NCI-H1417 treated with DMSO at 0.1 percent for 48 hours (cell line): ENCODE measurements around the gene ZNHIT2.

Experiments
- DNase-seq: peaks from one replicate; lab custom pipeline; 2025; lab: John Stamatoyannopoulos, UW

ZNHIT2 gene

DNA sequence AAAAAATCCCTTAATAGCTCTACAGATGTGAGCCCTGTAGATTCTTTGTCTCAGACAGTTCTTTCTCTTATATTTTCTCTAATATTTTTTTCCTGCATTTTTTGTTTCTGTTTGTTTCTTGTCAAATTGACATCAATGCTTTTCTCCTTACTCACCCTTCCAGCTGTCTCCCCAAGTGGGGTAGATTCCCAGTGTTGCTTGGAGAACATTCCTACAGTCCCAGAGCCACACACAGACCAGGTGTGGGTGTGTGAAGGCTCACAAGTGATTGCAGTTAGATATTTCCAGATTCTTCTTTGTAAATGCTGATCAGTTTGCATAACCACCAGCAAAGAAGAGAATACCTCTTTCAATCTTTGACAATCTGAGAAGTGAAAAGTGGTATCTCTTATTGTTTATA lies 14.0 kb downstream of the ZNHIT2 start:
- DNase-seq, result no peak

DNA sequence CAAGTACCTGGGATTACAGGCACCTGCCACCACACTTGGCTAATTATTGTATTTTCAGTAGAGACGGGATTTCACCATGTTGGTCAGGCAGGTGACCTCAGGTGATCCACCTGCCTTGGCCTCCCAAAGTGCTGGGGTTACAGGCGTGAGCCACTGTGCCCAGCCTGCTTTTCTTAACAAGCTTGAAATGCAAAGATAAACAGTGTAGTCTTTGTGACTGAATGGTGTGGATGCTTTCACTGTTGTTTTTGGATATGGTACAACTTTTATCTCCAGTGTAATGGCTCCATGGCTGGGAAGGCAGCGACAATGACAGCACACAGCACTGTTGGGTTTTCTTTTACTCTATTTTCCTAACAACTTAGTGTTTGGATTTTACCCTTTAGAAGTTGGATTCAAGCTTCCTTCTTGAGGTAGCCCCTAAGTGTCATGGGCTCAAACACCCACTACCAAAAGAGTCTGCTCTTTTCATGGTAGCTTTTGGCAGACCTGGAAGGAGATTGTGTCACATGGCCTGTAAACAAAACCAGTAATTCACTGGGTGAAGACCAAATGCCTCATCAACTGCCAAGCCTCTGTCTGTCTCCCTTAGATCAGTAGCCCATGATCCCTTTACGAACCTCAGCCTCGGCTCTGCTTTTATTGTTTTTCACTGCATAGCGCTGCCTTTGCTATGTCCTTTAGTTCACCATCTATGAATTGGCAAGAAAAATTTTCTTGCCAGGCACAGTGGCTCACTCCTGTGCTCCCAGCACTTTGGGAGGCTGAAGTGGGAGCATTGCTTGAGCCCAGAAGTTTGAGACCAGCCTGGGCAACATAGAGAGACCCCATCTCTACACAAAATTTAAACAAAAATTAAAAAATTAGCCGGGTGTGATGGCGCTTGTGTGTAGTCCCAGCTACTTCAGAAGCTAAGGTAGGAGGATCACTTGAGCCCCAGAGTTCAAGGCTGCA lies 15.1 kb downstream of the ZNHIT2 start:
- no peak for DNase-seq

DNA sequence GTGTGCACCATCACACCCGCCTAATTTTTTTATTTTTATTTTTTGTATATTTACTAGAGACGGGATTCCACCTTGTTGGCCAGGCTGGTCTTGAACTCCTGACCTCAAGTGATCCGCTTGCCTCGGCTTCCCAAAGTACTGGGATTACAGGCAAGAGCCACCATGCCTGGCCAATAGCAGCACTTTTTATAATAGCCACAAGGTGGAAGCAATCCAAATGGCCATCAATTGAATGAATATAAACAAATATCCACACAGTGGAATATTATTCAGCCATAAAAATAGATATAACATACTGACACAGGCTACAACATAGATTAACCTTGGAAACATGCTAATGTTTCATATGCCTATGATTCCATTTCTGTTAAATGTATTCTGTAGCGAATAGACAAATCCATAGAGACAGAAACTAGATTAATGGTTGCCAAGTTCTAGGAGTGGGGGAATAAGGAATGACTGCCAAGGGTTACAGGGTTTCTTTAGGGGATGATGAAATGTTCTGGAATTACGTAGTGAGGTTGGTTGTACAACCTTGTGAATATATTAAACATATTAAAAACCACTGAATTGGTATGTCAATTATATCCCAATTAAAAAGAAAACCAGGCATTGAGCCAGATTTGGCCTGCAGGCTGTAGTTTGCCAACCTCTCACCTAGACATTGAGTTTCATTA lies 16.7 kb downstream of the ZNHIT2 start:
- DNase-seq, result no peak

DNA sequence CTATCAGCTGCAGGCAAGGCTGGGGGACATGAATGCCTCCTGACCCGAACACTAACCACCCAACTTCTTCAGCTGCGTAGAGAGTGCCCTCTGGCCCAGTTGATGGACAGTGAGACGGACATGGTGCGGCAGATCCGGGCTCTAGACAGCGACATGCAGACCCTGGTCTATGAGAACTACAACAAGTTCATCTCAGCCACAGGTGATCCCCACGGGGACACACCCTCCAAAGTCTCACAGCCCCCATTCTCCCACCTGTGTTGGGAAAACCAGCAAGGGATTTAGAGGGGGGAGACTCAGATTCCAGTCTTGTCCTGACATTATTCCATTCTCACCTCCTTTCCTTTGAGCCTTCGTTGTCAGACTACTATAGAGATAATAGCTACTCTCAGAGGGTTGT lies 20.6 kb downstream of the ZNHIT2 start:
- no peak for DNase-seq

DNA sequence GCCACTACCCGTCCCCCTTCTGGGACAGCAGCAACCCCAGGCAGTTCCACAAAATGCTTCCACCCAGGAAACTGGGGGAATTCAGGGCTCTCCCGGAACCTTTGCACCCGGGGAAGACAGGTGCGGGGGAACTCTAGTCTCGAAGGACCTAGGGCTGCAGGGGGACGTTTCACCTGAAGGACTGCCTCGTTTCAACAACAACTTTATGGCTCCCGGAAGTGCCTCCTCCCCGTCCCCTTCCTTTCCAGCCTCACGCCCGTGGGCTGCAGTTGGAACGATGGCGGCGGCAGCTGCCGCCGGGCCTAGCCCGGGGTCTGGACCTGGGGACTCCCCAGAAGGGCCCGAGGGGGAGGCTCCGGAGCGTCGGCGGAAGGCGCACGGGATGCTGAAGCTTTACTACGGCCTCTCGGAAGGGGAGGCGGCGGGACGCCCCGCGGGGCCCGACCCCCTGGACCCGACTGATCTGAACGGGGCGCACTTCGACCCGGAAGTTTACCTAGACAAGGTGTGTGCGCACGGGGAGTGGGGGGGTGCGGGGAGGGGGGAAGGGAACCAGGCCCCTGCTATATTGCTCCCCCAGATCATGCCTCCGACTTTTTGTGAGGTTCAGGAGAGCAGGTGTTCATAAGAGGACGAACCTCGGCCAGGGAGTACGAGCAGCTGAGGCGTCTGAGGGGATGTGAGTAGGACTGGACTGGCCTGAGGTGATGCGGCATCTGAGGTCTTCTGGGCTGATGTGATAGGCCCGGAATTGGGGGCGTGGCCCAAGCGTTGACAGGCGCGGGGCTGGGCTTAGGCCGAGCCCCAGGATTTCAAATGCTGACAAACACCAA lies 21.3 kb downstream of the ZNHIT2 start, which contains the start of gene VPS51:
TSS of gene VPS51 (plus strand) at position 241 of the 833 bp plus-strand sequence. CDS start at position 278, 37 bp downstream.
- DNase-seq, result peak; percentile 47

DNA sequence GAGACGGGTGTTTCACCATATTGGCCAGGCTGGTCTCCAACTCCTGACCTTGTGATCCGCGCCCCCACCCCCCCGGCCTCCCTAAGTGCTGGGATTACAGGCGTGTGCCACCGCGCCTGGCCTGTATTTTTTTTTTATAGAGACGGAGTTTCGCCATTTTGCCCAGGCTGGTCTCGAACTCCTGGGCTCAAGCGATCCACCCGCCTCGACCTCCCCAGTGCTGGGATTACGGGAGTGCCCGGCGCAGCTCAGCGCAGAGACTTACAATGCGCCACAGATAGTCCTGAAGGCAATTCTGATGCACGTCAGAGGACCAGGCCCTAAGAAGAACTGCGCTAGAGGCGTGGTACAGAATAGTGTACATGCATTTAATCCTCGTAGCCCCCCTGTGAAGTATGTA lies 22.1 kb downstream of the ZNHIT2 start:
- no peak for DNase-seq

DNA sequence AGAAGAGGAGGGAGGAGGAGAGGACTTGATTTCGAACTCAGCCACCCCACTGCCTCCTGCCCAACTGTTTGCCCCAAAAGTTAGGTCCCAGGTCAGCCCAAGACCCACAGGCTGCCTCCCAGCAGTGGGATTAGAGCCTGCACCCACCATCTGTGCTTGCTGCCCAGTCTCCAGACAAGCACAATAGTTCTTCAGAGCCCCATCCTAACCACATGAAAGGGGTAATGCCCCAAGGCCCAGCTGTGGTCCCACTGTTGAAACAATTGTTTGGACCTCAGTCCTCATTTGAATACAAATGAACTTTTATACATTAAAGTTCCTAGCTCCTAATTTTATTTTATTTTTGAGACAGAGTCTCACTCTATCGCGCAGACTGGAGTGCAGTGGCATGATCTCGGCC lies 26.9 kb downstream of the ZNHIT2 start:
- no peak for DNase-seq

DNA sequence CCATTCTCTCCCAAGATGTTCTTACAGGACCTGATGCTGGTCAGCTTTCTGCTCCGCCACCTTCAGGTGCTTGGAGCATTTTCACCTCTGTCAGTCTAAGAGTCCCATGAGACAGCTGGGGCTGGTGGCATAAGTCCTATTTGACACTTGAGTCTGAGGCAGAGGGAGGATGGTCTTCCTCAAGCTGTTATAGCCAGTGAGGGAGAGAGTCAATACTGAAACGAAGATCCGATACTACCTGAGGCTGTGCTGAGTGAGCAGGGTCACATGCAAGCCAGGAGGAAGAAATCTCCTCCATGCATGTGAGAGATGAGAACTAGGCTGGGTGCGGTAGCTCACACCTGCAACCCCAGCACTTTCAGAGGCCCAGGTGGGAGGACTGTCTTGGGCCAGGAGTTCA lies 27.9 kb downstream of the ZNHIT2 start:
- DNase-seq, result no peak

DNA sequence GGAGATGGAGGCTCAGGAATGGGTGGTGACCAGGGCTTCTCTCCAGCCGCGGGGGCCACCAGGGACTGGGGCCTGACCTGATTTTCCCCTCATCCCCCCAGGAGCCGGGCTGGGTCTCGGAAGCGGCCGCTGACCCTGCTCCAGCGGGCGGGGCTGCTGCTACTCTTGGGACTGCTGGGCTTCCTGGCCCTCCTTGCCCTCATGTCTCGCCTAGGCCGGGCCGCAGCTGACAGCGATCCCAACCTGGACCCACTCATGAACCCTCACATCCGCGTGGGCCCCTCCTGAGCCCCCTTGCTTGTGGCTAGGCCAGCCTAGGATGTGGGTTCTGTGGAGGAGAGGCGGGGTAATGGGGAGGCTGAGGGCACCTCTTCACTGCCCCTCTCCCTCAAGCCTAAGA lies 29.7 kb downstream of the ZNHIT2 start:
- DNase-seq, result no peak

DNA sequence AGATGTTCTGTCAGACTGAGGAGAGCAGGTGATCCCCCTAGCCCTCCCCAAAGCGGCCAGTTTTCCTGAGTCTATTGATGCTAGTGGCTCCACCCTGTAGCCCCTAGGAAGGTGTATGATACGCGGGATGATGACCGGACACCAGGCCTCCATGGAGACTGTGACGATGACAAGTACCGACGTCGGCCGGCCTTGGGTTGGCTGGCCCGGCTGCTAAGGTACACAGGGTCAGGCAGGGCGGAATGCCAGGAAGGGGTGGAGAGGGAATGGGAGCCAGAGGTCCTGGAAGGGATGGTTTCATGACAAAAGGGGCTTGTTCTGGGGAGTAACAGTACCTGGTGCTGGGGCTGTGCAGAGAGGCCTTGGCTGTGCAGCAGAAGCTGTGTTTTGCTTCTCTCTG lies 30.3 kb downstream of the ZNHIT2 start:
- DNase-seq, result no peak

DNA sequence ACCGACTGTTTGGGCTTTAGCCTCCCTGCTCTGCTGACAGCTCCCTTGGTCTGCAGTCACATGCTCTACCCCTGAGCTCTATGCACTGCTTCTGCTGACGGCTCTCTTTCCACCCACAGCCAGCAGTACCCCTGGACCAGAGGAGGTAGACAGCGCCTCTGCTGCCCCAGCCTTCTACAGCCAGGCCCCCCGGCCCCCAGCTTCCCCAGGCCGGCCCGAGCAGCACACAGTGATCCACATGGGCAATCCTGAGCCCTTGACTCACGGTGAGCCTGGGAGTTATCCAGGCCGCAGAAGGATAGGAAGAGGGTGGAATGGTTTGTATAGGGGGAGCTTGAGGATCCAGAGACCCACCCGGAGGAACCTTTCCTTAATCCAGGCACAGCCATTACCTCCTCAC lies 30.7 kb downstream of the ZNHIT2 start:
- no peak for DNase-seq

DNA sequence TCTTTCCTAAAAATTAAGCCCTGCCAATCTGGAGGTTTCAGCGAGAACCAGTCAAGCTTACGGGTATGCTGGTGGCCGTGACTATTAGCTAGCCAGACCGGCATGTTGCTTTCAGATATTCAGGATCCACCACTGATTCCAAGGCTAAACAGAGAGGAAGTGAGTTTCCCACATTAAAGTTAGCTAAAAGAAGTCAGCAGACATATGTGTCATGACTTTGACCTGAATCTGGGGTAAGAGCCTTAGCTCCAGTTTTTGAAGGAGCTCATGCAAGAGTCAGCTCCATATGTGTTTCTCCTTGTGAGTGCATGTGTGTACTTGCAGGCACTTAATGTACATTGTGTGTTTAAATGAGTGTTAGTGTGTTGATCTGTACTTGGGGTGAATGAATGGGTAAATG lies 32.1 kb downstream of the ZNHIT2 start:
- no peak for DNase-seq

DNA sequence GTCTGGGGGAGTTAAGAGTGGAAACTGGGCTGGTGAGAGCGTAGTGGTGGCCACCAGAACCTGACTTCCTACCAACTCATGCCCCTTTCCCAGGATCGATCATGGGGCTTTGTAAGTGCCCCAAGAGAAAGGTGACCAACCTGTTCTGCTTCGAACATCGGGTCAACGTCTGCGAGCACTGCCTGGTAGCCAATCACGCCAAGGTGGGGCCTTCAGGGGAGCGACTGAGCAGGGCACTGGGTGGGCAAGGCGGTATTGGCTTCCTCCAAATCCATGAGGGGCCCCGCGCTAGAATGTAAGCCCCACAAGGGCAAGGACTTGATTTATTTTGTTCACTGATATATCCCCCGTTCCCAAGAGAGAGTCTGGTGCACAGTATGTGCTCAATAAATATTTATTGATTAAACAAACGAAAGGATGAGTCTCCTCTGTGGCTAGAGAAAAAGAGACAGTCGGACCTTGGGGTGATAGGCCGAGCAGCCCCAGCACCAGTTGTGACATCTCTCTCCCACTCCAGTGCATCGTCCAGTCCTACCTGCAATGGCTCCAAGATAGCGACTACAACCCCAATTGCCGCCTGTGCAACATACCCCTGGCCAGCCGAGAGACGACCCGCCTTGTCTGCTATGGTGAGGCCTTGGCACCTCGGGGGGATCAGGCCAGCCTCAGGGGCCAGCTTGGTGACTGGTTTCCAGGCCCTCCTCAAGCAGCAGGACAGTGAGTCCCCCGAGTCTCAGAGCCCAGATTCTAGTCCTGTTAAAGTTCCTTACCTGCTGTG lies 32.7 kb downstream of the ZNHIT2 start:
- no peak for DNase-seq

DNA sequence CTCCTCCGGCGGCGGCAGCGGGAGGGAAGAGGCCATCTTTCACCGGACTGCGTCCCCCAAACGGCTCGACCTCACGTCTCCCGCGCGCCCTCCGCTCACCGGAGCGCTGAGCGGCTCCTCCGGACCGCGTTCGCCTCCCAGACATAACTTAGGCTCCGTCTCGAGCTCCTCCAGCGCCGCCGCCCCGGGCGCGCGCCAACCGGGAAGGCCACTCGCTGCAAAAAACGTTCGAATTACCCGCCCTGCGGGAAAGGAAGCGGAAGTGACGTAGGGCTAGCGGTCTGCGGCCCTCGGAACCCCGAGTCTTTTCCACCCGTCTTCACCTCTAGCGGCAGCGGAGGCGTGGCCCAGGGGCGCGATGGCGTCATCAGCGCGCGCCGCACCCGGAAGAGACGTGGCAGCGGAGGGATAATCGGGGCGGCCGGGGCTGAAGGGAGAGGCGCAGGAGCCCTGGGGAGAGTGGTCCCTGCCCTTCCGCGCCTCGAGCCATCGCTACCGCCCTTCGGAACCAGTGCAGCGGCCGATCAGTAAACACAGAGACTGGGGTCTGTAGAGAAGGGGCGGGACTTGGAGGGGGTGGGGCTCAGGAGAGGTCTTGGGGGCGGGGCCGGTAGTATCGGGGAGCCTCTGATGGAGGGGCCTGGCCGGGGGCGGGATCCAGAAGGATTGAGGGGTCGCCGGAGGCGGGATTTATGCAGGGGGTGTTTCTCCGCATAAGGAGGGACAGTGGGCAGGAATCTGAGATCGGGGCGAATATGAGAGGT lies 33.5 kb downstream of the ZNHIT2 start, which contains the start of the genes CDCA5 and ZFPL1:
TSS of gene CDCA5 (minus strand) at position 207 of the 764 bp plus-strand sequence. CDS start at position 145, 62 bp downstream.
TSS of gene ZFPL1 (plus strand) at position 389 of the 764 bp plus-strand sequence. CDS start 477 bp downstream, outside the sequence.
- peak; percentile 82 for DNase-seq

DNA sequence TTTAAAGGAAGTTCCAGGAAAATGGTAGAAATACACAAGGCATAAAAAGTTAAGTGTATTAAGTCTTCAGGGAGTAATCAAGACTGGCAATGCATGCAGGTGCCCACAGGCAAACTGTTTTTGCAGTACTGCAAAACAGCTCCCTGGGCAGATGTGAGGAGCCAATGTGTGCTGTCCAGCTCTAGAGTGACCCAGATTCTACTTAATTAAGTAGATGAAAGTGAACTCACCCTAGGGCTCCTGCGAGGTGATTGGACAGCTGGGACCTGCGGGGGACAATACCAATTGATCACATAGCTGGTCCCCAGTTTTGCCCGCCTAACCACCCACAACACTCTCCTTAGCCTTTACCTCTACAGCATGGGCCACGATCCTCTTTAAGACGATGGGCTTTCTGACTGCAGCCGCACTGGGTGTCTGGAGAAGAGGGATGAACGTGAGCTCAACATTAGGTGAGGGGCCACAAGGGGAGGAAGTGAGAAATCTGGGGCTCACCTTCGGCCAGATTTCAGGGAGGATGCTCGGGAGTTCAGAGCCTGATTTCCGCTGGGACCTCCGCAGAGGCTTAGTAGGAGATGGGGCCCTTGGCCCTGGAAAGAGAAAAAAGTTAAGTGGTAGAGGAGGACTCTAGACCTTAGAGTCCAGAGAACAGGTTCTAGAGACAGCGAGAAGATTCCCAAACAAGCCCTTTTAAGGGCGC lies 34.2 kb downstream of the ZNHIT2 start:
- DNase-seq, result no peak

DNA sequence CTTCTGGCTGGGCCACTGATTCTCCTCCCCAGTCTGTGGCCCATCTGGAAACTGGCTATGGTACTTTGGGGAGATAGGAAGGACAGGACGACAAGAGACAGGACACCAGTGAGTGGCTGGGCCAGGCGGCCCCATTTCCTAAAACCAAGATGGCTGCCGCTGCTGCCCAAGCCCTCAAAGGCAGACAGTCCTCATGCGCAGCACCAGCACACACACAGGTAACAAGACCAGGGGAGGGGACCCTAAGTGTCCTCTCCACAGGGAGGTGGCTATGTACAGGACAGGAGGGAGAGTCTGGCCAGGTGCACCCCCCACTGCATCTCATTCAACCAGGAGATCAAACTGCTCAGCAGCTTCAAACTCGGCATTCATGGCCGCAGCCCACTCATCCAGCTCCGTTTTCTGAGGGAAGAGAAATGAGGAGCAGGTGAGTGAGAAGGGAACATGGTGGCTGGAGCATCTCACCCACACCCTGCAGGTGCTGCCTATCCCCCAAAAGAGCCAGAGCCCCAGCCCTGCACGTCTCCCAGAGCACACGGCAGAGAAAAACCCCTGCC lies 38.6 kb downstream of the ZNHIT2 start:
- DNase-seq, result no peak

DNA sequence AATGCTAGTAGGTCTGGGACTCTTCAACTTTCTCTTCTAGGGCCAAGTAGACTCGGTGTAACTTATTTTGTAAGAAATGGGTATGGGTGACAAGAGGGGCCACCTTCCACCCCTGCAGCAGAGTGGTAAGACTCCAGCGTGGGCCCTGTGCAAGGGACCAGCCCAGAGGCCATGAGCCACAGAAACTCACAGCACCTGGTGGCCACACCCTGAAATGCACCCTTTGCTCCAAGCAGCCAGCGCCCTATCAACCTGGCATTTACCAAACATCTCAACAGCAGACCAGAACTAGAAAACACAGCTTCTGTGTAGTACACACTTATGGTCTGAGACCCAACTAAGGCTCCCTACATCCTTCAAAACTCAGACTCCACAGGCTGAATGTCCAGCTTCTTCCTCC lies 39.4 kb downstream of the ZNHIT2 start:
- DNase-seq, result no peak

DNA sequence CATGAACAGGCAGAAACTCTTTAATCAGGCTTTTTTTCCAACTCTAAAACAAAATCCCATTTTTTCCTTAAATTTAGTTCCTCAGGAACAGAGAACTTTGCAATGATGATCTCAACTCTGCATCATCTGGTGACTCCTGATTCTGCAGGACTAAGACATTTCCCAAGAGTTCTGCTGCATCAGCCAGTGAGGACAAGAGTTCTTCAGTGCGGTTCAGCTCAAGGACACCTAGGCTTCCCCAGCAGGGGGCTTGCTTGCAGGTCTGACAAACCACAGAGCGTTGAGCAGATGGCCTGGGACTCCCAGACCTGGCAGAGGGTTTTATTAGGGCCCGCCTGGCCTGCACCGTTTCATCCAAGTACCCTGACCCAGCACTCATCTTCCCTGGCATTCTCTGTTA lies 40.0 kb downstream of the ZNHIT2 start:
- DNase-seq, result no peak

DNA sequence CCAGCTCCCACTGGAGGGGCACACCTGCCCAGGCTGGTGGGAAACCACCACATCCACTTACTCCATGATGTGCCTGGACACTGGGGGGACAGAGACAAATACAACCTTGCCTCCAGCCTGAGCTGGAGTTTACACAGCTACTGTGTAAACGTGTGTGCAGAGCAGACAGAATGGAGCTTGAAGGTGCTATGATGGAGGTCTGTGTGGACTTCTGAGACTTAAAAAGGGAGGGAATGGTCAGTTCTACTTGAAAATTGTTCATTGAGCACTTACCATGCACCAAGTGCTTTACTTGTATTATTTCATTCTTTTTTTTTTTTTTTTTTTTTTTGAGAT lies 44.9 kb downstream of the ZNHIT2 start:
- DNase-seq, result no peak
